HG02588 (cell line): Measurements from ENCODE around the gene MBNL1.
"Not testable (repeated sequence)": the region's sequence is repeated elsewhere in the genome, so short reads cannot be mapped to it uniquely, and the experiment has no call there.

ENCODE experiments used
- ATAC-seq: cut with Tn5 transposase; IDR thresholded peaks from one replicate; pipeline ENCODE4 v1.9.1; 2021; ENCODE audit warnings: mild to moderate bottlenecking, moderate library complexity; ENCODE audit not compliant: unreplicated experiment

MBNL1 gene

DNA sequence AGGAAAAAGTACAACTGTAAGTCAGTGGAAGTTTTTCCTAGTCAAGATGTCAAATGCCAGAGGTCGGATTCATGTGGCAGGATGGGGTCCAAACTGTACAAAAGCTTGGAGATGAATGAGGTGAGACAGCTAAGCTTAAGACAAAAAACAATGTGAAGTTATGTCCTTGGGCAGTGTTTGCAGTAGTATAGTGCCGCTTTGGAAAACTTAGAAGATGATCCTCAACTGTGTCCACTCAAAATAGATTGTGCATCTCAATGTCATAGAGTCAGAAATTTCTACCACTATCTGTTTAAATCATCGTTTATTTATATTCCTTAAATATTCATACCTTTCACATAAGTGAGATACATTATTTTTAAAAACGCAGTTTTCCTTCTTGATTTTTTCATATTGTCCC, 77.3 kb downstream of the MBNL1 start:
- ATAC-seq = no peak

DNA sequence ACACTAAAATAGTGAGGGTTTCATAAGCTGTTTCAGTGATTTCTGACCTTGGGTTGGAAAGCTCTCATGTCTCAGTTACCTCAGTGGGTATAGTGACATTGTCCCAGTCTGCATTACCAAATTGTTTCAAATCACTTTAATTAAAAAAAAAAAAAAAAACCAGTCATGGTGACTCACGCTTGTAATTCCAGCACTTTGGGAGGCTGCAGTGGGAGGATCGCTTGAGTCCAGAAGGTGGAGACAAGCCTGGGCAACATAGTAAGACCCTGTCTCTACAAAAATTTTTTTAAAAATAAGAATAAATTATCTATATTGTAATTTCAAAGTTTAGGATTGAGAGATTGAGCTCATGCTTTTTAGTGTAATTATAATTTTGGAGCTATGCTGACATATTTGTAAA, 78.0 kb downstream of the MBNL1 start:
- ATAC-seq = no peak

GRCh38 chr3:152348436-152349177, 79.9 kb downstream of the MBNL1 start:
- ATAC-seq = no peak

DNA sequence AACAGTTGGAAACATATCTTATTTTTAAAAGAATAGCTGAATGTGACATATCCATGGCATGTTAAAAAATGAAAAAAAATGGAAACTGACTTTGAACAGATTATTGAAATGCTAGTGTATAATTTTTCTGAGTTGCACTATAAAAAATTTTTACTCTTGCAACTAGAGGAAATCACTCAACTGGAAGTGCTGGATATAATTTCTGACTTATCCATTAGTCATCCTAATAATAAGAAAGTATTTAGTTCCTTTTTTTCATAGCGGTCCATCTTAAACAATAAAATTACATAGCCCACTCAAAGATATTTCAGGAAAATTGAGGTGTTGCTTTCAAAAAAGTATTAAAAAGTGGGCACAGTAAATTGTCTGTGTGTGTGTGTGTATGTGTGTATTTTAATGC, 80.7 kb downstream of the MBNL1 start:
- no peak for ATAC-seq

DNA sequence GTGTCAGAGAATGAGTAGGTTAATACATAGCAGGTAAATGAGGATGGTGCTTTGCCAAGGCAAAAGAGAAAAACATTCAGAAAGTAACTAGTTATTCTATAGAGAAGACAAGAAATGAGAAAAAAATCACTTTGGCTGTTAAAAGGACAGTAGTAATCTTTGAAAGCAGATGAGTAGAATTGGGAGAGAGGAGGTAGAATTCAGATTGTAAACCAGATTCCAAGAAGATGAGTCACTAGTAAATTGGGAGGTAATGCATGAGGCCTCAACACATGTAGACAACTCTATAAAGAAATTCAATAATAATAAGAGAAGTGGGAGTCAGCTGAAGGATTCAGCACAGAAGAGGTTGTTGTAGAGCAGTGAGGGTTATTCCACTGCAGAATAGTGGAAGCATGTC, 81.4 kb downstream of the MBNL1 start:
- ATAC-seq = no peak

DNA sequence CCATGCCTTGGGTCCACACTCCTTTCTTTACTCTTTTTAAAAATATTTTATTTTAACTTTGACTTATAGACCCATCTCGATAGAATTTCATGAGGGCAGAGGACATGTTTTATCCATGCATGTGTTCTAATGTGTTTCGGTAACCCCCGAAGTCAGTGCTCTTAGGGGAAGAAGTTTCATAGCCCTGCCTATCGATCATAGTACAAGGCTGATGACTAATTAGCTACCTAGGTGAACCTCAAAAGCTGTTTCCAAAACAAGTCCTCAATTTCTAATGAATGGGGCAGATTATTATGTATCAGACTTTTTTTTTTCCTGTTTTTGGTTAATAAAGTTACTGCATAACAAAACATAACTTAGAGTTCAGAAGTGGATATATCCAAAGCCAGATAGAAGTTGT, 82.0 kb downstream of the MBNL1 start:
- no peak for ATAC-seq

DNA sequence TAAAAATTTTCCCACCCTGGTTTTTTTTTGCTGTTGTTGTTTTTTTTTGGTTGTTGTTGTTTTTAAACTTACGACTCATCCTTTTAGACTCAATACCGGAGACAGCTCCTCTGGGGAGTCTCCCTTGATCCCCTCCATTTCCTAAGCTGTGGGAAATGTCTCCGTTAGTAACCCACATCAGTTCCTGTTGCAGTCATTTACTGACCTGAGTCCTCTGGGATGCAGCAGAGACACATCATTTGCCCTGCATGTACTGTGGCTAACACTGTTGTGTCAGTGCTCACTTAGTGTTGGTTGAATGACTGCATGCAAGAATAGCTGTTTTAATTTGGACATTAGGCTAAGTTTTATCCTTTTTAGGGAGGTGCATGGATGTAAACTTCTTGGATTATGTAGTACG, 83.8 kb downstream of the MBNL1 start:
- no peak for ATAC-seq

- ATAC-seq = no peak
These were observed 84.8 kb downstream of the MBNL1 start for GRCh38 chr3:152353578-152353977.

DNA sequence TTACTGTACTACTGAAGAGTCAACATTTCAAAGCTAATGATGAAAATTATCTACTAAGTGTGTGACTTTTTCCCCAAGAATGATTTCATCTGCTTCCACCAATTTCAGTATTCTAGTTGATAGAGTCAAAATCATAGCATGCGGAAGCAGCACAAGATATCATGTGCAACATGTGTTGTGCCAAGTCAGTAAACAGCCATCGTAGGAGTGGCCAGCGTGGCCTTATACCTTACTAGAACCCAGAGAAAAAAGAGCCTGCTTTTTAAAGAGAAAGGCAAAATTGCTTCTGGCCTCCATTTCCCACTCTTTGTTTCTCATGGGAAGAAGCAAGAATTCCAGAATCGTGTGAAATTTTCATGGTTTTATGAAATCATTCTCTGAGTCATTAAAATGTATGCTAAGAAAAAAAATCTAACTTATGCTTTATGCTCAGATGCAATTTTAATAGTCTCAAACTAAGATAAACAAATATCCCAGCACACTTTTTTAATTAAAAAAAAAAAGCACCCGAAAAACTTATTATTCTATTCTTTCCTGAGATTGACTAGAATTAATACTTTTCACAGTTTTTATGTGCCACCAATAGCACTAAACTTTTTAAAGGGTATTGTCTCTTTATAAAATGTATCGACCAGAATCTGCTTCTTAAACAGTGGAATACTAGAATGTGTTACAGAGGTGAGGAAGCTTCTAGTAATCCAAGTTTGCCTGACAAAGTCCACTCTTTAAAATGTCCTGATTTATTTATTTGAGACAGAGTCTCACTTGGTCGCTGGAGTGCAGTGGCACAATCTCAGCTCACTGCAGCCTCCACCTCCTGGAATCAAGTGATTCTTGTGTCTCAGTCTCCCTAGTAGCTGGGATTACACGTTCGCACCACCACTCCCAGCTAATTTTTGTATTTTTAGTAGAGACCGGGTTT, 87.3 kb downstream of the MBNL1 start:
- ATAC-seq = no peak

DNA sequence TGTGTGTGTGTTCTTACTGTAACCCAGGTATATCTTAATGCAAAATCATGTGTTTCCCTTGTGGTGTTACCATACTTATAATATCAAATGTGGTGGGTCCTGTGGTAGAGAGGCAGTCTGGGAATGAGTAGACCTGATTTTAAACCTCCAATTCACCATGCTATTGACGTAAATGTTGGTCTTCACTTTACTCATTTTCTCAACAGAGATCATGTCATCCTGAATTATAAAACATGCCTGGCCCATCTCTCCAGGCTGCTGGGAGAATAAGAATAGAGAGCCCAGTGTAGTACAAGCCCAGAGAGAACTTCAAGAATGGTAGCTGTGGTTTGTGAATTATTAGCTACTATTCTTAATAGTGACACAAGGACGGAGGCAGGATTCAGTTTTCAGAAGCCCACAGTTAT, 88.1 kb downstream of the MBNL1 start:
- peak; percentile 68 for ATAC-seq

DNA sequence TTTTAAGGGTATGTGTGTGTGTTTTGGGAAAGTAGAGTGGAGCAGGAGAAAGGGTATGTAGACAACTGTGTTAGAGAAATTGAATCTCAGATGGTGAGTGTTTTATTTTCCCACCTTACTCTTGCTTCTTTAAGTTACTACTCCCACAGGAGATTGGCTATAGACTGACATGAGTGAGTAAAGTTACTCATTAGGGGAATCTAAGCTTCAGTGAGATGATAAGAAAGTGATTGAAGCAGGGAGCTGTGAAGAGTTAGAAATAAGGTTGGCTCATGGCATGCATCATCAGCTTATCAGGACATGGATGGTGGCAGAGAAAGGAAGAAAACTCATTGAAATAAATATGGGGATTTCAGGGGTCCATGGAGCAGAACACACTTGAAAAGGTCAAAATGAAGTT, 88.9 kb downstream of the MBNL1 start:
- ATAC-seq = no peak

DNA sequence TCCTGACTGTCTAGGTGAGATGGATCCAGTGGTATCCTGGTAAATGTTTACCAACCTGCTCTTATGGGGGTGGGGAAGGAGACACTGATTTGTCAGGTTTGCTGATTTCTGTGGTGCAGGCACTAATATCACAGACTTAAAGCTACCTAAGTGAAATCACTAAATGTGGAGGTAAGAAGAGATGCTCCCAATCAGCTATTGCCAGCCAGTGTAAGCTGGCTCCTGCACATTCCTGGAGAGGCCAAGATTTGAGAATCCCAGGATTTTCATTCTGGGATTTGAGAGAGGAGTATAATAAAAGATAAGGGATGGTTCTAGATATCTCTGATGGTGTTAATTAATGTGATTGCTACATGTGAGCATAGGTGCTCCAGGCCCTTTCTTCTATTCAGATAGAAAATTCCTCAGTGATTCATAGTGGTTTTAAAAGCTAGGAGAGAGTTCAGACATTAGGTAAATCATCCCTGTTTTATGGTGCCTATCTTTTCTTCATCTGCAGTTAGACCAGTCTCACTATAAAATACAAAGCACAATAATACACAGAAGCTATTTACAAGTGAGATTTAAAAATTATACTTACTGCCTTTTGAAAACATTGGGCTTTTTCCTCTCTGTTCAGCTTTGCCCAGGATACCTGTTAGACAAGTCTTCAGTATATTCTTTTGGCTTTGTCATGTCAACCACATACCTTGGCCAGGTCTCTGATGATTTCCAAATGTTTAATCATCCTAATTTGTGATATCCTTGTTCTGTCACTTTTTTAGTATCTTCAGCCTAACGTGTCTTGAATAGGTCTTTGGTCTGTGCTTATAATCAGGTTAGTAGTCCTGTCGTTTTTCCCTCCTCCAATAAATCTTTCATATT, 90.9 kb downstream of the MBNL1 start:
- ATAC-seq = no peak

DNA sequence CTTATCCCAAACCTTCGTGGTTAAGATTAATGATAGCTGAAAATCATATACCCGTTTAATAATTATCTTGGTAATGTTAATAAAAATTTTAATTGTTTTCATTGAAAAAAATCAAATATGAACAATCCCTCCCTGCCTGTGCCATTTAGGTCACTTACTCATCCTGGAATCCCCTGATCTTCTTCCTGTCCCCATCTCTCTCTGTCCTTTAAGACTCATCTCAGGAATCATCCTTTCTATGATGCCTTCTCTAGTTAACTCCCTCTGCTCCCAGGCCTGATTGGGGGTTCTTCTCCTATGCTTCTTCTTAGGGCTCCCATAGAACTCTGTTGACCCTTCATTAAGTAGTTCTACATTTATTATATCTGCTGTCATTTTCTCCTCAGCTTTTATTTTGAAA, 91.6 kb downstream of the MBNL1 start:
- no peak for ATAC-seq

DNA sequence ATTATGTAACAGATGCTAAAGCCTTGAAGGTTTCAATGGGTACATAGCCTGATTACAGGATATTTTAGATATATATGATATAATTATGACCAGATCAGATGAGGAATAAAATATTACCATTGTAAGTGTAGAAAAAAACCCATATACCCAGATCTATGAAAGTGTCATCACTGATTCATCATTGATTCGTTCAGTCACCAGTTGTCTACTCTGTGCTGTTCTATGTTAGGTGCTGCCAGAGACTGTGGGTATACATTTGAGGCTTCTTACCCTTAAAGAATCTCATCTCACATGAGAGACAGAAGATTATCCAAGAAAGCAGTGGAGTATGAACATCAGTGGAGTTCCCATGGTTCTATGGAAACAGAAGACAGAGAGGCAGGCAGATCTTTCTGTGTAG, 92.2 kb downstream of the MBNL1 start:
- no peak for ATAC-seq

GRCh38 chr3:152362086-152362485, 93.4 kb downstream of the MBNL1 start:
- ATAC-seq = no peak

GRCh38 chr3:152364237-152364636, 95.5 kb downstream of the MBNL1 start:
- no peak for ATAC-seq

DNA sequence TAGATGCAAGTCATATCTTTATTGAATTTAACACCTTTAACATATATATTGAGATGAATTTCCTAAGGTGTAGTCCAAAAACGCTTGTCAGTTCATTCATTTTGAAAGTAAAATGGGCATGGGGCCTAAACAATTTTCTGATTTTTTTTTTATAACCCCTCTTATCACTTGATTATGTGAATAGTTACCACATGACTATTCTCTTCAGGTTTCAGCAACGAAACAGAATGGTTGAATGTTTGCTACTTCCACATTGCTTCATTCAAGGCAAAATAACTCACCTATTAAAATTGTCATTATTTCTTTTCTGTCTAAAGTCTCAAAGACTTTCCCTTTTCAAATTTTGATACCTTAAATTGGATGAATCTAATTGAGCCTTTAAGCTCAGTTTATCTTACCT, 96.4 kb downstream of the MBNL1 start:
- ATAC-seq = no peak

DNA sequence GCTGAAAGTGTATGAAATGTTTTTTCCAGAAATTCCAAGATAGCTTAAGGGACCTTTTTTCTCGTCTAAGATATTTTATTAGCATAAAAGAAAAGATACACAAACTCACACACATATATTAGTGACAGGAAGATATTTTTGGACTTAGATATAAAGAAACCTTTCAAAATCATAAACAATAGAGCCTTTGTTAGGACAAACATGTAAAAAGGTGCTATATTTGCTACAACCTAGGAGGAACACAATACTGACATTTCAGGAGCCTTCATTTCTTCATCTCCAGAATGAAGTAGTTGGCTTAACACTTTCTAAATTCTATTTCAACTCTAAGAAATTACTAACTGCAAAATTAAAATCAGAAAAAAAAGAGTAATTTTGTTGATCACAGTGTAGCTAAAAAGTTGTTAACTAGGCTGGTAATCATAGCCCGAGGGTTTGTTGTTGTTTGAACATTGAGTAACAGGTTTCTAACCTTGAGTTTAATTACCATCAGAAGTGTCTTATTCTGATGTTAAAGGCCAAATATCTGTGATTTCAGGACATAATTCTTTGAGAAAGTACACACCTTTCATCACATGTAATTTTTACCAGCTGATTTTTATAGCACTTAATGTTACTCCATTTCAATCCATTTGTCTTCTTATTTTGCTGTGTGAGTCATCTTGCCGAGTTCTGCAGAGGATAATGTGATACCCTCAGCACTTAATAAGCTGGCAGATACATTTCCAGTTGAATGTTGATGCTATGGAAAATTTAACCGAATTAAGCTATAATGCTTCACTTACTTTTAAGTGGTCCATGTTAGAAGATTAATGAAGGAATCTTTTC, 97.3 kb downstream of the MBNL1 start:
- no peak for ATAC-seq

GRCh38 chr3:152367192-152367591, 98.5 kb downstream of the MBNL1 start:
- not testable (repeated sequence) for ATAC-seq

- not testable (repeated sequence) for ATAC-seq
These were observed 103.9 kb downstream of the MBNL1 start for GRCh38 chr3:152372633-152373032.
